PC-9 (cell line): ENCODE results near the gene UBE2A. TPM values are rescaled to one million over a fixed set of nuclear protein-coding genes. Genes with fewer than 3 reads are reported as not detected.

ENCODE experiments used
- BruUV-seq: library from RNA; stranded (reverse); fragments of 400-500 nt; replicated peaks from 2 replicates; lab custom pipeline; 2021; lab: Mats Ljungman, UMichigan
- CTCF ChIA-PET: fragments of 300-600 bp; sonication (Branson Sonifier 250); formaldehyde crosslinking; loops from one replicate; lab custom pipeline; 2022; ENCODE audit warnings: antibody characterized with exemption; lab: Charles Lee
- POLR2A ChIA-PET: fragments of 300-600 bp; sonication (Branson Sonifier 250); formaldehyde crosslinking; loops from one replicate; lab custom pipeline; 2022; ENCODE audit warnings: antibody characterized with exemption; ENCODE audit not compliant: unreplicated experiment; lab: Charles Lee
- DNase-seq, 2 experiments: peaks; one replicate each; pipeline versions ENCODE4 v3.0.0 to v3.0.0-alpha.2; 2015 to 2022; ENCODE audit warnings: mixed read lengths in 1 of 2
- H2AFZ ChIP-seq: fragments of 200-600 bp; sonication (generic); 2 replicates; pipeline ENCODE4 v1.8.1; 2017; ENCODE audit warnings: antibody characterized with exemption
- H3F3A ChIP-seq: fragments of 200-600 bp; sonication (generic); 2 replicates; pipeline ENCODE4 v1.8.1; 2017; ENCODE audit warnings: antibody characterized with exemption, mild to moderate bottlenecking, low read depth; ENCODE audit not compliant: insufficient read depth
- H3K27ac ChIP-seq: fragments of 200-600 bp; sonication (generic); 2 replicates; pipeline ENCODE4 v1.6.1; 2016; ENCODE audit warnings: mixed run types
- H3K27me3 ChIP-seq: fragments of 200-600 bp; sonication (generic); 2 replicates; pipeline ENCODE4 v1.6.1; 2016; ENCODE audit warnings: low read depth, mixed run types; ENCODE audit not compliant: insufficient read depth
- H3K36me3 ChIP-seq: fragments of 200-600 bp; sonication (generic); 2 replicates; pipeline ENCODE4 v1.6.1; 2016; ENCODE audit warnings: low read depth, mixed run types
- H3K4me1 ChIP-seq: fragments of 200-600 bp; sonication (generic); replicated peaks from 2 replicates; pipeline ENCODE4 v1.6.1; 2016; ENCODE audit warnings: mixed run types; ENCODE audit not compliant: insufficient read depth
- H3K4me2 ChIP-seq: fragments of 200-600 bp; sonication (generic); 2 replicates; pipeline ENCODE4 v1.6.1; 2017; ENCODE audit warnings: mixed run types
- H3K4me3 ChIP-seq: fragments of 200-600 bp; sonication (generic); 2 replicates; pipeline ENCODE4 v1.6.1; 2016; ENCODE audit warnings: mixed run types
- H3K79me2 ChIP-seq: fragments of 200-600 bp; sonication (generic); 2 replicates; pipeline ENCODE4 v1.6.1; 2017; ENCODE audit warnings: low read depth, mixed run types
- H3K9me2 ChIP-seq: fragments of 200-600 bp; sonication (generic); 2 replicates; pipeline ENCODE4 v1.8.1; 2017; ENCODE audit warnings: mild to moderate bottlenecking; ENCODE audit not compliant: insufficient read depth
- H3K9me3 ChIP-seq: fragments of 200-600 bp; sonication (generic); 2 replicates; pipeline ENCODE4 v1.8.1; 2016; ENCODE audit warnings: low read depth; ENCODE audit not compliant: insufficient read depth
- H4K20me1 ChIP-seq: fragments of 200-600 bp; sonication (generic); 2 replicates; pipeline ENCODE4 v1.8.1; 2017; ENCODE audit not compliant: insufficient read depth
- CTCF ChIP-seq: fragments of 200-600 bp; sonication (generic); conservative IDR thresholded peaks from 2 replicates; pipeline ENCODE4 v1.6.1; 2017; ENCODE audit warnings: mixed run types, antibody characterized with exemption, mild to moderate bottlenecking, moderate library complexity
- EZH2 ChIP-seq: fragments of 200-600 bp; sonication (generic); IDR thresholded peaks from 2 replicates; pipeline ENCODE4 v1.8.0; 2017; ENCODE audit warnings: antibody characterized with exemption, low read depth
- intact Hi-C: fragments of 100-400 bp; cut with micrococcal nuclease; formaldehyde crosslinking; loops from one replicate; pipeline ENCODE4 v1.10.0; 2022; ENCODE audit not compliant: unreplicated experiment
- total RNA-seq: library from RNA; stranded (reverse); gene quantifications from 2 replicates; pipeline ENCODE4 v1.2.3, GENCODE V29; 2021

Gene UBE2A
- total RNA-seq, 1 experiment from 2014 or later = 119 TPM

- CTCF ChIA-PET = no interaction called here
- no peak overlapping the region for H3K27ac ChIP-seq
- H3K9me3 ChIP-seq = no peaks in the 10 kb centered on the region
- H3F3A ChIP-seq = peaks cover 35% of the 10 kb centered on the region; the same call in 1 of the 2 replicates
- no peak overlapping the region for H3K4me2 ChIP-seq
- no peaks in the 10 kb centered on the region for H3K9me2 ChIP-seq
- intact Hi-C loops = no loop called here
- peaks cover 6% of the 10 kb centered on the region for H4K20me1 ChIP-seq
- BruUV-seq = TSS peak; percentile 18
- no peak for DNase-seq
- POLR2A ChIA-PET = no interaction called here
- H3K4me1 ChIP-seq = no peaks in the 10 kb centered on the region
- no peaks in the 10 kb centered on the region for H3K27me3 ChIP-seq
- TF ChIP-seq EZH2 = no peak
- no peak for TF ChIP-seq CTCF
- H3K4me3 ChIP-seq = no peak overlapping the region
- peaks cover 59% of the 10 kb centered on the region for H3K36me3 ChIP-seq
- H3K79me2 ChIP-seq = peaks cover 28% of the 10 kb centered on the region
- H2AFZ ChIP-seq = no peak overlapping the region
Measured at GRCh38 chrX:119589810-119590209, 15.4 kb downstream of the UBE2A start.

GRCh38 chrX:119602701-119603255 lies 28.4 kb downstream of the UBE2A start:
- CTCF ChIA-PET = interaction anchor here (0.7 kb wide), 2 partner anchors 90 to 126 kb away, joined by 4 to 5 read pairs; no protein-coding TSS in a partner anchor
- TF ChIP-seq EZH2 (no peak), CTCF (no peak)
- peak overlapping the region; percentile 93 for H3K4me2 ChIP-seq

GRCh38 chrX:119604766-119605463 lies 30.6 kb downstream of the UBE2A start:
- TSS peak; percentile 64 for BruUV-seq
- Histone ChIP-seq H3K79me2 (peaks cover 63% of the 10 kb centered on the region), H4K20me1 (peaks cover 53% of the 10 kb centered on the region), H3F3A (peaks cover 14% of the 10 kb centered on the region; the same call in 1 of the 2 replicates), H2AFZ (0 out of 2 replicates have a peak overlapping the region, but pooled peaks have one; percentile 87), H3K36me3 (peaks cover 16% of the 10 kb centered on the region), H3K4me1 (peaks cover 29% of the 10 kb centered on the region), H3K27ac (no peak overlapping the region), H3K27me3 (no peaks in the 10 kb centered on the region), H3K4me2 (peak overlapping the region; percentile 93), H3K4me3 (peak overlapping the region; percentile 79), H3K9me3 (no peaks in the 10 kb centered on the region), H3K9me2 (no peaks in the 10 kb centered on the region)
- POLR2A ChIA-PET = no interaction called here
- intact Hi-C loops = loop anchor here (5.0 to 10.0 kb wide), 4 partner anchors 90 to 282 kb away; partner anchors contain the start of genes NDUFA1, RNF113A, RPL39 and SEPTIN6
- TF ChIP-seq CTCF (no peak), EZH2 (no peak)
- DNase-seq = no peak
- CTCF ChIA-PET = interaction anchor here (0.6 to 1.0 kb wide), 3 partner anchors 26 to 219 kb away, joined by 3 to 8 read pairs (median 3); no protein-coding TSS in a partner anchor

More at GRCh38 chrX:119602701-119603255, 28.4 kb downstream of the UBE2A start:
- Histone ChIP-seq H3K4me3 (no peak overlapping the region), H2AFZ (no peak overlapping the region), H3K9me2 (no peaks in the 10 kb centered on the region), H3K4me1 (peaks cover 29% of the 10 kb centered on the region), H3K9me3 (no peaks in the 10 kb centered on the region), H4K20me1 (peaks cover 70% of the 10 kb centered on the region), H3F3A (peaks cover 14% of the 10 kb centered on the region; the same call in 1 of the 2 replicates), H3K79me2 (peaks cover 83% of the 10 kb centered on the region), H3K27ac (0 out of 2 replicates have a peak overlapping the region, but pooled peaks have one; percentile 17), H3K36me3 (peaks cover 16% of the 10 kb centered on the region), H3K27me3 (no peaks in the 10 kb centered on the region)
- peak in 1 of 2 experiments; percentile 51 for DNase-seq
- intact Hi-C loops = loop anchor here (10.0 kb wide), 1 partner anchor 92 kb away; the partner anchor contains the start of gene SEPTIN6
- BruUV-seq = no TSS peak
- POLR2A ChIA-PET = interaction anchor here (0.6 to 0.7 kb wide), 3 partner anchors 8 to 219 kb away, joined by 5 to 9 read pairs (median 6); no protein-coding TSS in a partner anchor
